Tibial nerve (tissue), 4 donors: ENCODE measurements around the gene ANO2. TPM values are rescaled to one million over a fixed set of nuclear protein-coding genes. Genes with fewer than 3 reads are reported as not detected.

Source experiments
- DNase-seq, 2 donors: peaks; one replicate each; pipeline ENCODE4 v3.0.0-alpha.2; 2019; ENCODE audit warnings: low spot score in 2 of 2
- H3K27ac ChIP-seq, 4 donors: fragments of 200-600 bp; sonication (generic) in 3 of 4; one replicate each; pipeline ENCODE4 v1.5.1; 2017 to 2019; ENCODE audit warnings: mild to moderate bottlenecking in 1 of 4
- H3K27me3 ChIP-seq, 2 donors: fragments of 200-600 bp; sonication (generic) in 1 of 2; one replicate each; pipeline versions ENCODE4 v1.5.1 to v1.6.0; 2017 to 2019
- H3K36me3 ChIP-seq, 3 donors: fragments of 200-600 bp; sonication (generic); one replicate each; pipeline ENCODE4 v1.5.1; 2018 to 2019
- H3K4me1 ChIP-seq, 4 donors: fragments of 200-600 bp; sonication (generic) in 3 of 4; one replicate each; pipeline ENCODE4 v1.5.1; 2017 to 2019
- H3K4me3 ChIP-seq, 4 donors: fragments of 200-600 bp; sonication (generic) in 3 of 4; one replicate each; pipeline ENCODE4 v1.5.1; 2017 to 2019; ENCODE audit warnings: mild to moderate bottlenecking in 1 of 4, moderate library complexity in 1 of 4
- H3K9me3 ChIP-seq, 4 donors: fragments of 200-600 bp; sonication (generic) in 3 of 4; one replicate each; pipeline ENCODE4 v1.5.1; 2017 to 2019
- EP300 ChIP-seq, 2 donors: sonication (generic); formaldehyde crosslinking; IDR thresholded peaks; one replicate each; pipeline ENCODE4 v1.6.1; 2017; ENCODE audit warnings: antibody characterized with exemption in 2 of 2, mild to moderate bottlenecking in 1 of 2
- POLR2A ChIP-seq, 2 donors: fragments of 450-650 bp; IDR thresholded peaks; one replicate each; pipeline ENCODE4 v1.6.1; 2017; ENCODE audit warnings: antibody characterized with exemption in 2 of 2, mild to moderate bottlenecking in 2 of 2, moderate library complexity in 2 of 2
- WGBS, 2 donors: methylation state at CpG; one replicate each; pipeline ENCODE4 v1.1.5; 2018; 5-methylcytosine and 5-hydroxymethylcytosine counted together
- total RNA-seq, 4 donors: library from RNA; depleted of rRNA; stranded (reverse); fragments of >200 nt; gene quantifications; one replicate each; pipeline ENCODE4 v1.1.0, GENCODE V29; 2016
- TF ChIP-seq, protein P1 (sequence below), 5 experiments: fragments of 200-600 bp in 3 of 5; fragments of 450-650 bp in 2 of 5; sonication (generic) in 3 of 5; IDR thresholded peaks; one replicate each; pipeline ENCODE4 v1.5.1; 2016 to 2019; ENCODE audit warnings: antibody characterized with exemption in 5 of 5, mild to moderate bottlenecking in 3 of 5, moderate library complexity in 2 of 5

Gene ANO2
- total RNA-seq, 4 donors from 2014 or later: 13.8 to 23.2 (median 21.3) TPM

DNA sequence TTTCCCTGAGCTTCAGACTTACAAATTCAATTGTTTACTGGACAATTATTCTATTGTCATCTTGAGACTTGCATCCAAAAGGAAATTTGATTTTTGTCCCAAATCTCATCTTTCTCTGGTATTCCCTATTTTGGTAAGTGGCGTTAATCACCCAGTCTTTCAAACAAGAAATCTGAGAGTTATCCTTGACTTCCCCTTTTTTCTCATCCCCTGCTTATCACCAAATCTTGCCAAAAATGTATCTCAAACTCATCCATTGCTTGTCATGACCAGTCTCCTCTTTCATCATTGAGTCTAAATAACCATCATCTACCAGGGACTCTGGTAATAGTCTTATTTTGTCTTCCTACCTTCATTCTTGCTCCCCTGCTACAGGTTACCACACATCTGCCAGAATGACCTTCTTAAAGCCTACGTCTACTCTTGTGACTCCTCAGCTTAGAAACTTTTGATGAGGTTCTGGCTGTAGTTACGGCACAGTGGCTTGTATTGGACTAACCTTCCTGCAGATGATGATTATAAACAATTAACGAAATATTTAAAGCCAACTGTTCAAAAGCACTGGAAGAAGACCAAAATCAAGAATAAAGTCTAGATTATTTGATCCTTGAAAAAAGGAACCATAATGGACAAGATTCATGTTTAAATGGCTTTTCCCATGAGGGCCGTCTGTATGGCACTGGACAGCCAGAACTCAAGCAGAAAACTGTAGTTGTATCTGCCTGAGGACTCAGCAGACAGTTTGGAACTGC is 9.0 kb upstream of the ANO2 start:
- Histone ChIP-seq H3K4me1 (no peaks in the 10 kb centered on the region), H3K36me3 (peaks cover 0 to 2% (median 0%) of the 10 kb centered on the region in 3 donors), H3K4me3 (no peak overlapping the region), H3K27me3 (no peaks in the 10 kb centered on the region), H3K9me3 (no peaks in the 10 kb centered on the region), H3K27ac (no peak overlapping the region)
- TF ChIP-seq EP300 (IDR thresholded peaks at IDR 0.05) (no peak), POLR2A (IDR thresholded peaks at IDR 0.05) (no peak)
- TF ChIP-seq, protein P1, sequence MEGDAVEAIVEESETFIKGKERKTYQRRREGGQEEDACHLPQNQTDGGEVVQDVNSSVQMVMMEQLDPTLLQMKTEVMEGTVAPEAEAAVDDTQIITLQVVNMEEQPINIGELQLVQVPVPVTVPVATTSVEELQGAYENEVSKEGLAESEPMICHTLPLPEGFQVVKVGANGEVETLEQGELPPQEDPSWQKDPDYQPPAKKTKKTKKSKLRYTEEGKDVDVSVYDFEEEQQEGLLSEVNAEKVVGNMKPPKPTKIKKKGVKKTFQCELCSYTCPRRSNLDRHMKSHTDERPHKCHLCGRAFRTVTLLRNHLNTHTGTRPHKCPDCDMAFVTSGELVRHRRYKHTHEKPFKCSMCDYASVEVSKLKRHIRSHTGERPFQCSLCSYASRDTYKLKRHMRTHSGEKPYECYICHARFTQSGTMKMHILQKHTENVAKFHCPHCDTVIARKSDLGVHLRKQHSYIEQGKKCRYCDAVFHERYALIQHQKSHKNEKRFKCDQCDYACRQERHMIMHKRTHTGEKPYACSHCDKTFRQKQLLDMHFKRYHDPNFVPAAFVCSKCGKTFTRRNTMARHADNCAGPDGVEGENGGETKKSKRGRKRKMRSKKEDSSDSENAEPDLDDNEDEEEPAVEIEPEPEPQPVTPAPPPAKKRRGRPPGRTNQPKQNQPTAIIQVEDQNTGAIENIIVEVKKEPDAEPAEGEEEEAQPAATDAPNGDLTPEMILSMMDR (IDR thresholded peaks at IDR 0.05): no peak
- WGBS, 2 donors: 83% methylated on average over 5 of the region's 5 CpGs
- no peak for DNase-seq

DNA sequence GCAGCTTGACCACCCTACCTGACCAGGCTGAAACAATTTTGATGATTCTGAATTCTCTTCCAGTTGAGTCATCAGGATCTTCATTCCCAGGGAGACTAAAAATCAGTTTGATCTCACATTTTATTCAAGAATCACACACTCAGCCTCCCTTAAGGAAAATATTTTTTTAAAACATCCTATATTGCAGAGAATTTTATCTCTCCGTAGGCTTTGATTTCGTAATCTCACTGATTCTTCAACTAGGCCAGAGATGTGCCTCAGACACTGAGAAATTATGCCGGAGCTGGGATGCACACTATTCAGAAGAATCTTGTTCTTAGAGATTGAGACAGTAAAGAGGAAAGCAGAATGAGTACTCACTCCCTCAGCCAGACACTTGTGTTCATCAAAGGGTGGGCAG is 7.0 kb upstream of the ANO2 start:
- TF ChIP-seq EP300 (IDR thresholded peaks at IDR 0.05) (no peak), POLR2A (IDR thresholded peaks at IDR 0.05) (no peak)
- TF ChIP-seq, protein P1 (IDR thresholded peaks at IDR 0.05): no peak
- 81 to 88% methylated on average over 3 of the region's 3 CpGs for WGBS, 2 donors
- Histone ChIP-seq H3K4me1 (no peaks in the 10 kb centered on the region), H3K36me3 (peaks cover 0 to 6% (median 0%) of the 10 kb centered on the region in 3 donors), H3K27ac (no peak overlapping the region), H3K27me3 (peaks cover 0 to 4% of the 10 kb centered on the region in 2 donors), H3K4me3 (no peak overlapping the region), H3K9me3 (no peaks in the 10 kb centered on the region)
- no peak for DNase-seq

DNA sequence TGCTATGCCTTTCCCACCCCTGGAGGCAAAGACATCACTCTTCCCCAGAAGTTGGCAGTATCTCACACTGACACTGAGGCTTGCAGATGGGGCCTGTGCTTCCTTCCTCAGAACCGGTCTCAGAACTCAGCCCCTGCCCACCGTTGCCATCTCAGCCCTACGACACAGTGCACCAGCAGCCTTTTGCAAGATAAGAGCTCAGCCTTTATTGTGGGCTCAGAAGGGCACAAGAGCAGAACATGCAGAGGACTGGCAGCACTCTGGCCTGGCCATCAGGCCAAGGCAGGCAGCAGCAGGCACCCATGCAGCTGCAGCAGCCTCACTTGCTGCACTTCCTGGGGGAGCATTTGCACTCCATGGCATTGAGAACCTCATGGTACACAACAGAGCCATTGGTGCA is 3.6 kb upstream of the ANO2 start:
- peaks cover 0 to 15% (median 0%) of the 10 kb centered on the region in 4 donors for H3K4me1 ChIP-seq
- peaks cover 0 to 26% of the 10 kb centered on the region in 2 donors for H3K27me3 ChIP-seq
- WGBS, 2 donors: 73 to 76% methylated on average over 3 of the region's 3 CpGs
- H3K9me3 ChIP-seq: no peaks in the 10 kb centered on the region
- no peak overlapping the region for H3K4me3 ChIP-seq
- H3K27ac ChIP-seq: no peak overlapping the region
- TF ChIP-seq POLR2A (IDR thresholded peaks at IDR 0.05) (no peak), EP300 (IDR thresholded peaks at IDR 0.05) (no peak)
- TF ChIP-seq, protein P1 (IDR thresholded peaks at IDR 0.05): no peak
- H3K36me3 ChIP-seq: peaks cover 0 to 6% (median 0%) of the 10 kb centered on the region in 3 donors
- no peak for DNase-seq

DNA sequence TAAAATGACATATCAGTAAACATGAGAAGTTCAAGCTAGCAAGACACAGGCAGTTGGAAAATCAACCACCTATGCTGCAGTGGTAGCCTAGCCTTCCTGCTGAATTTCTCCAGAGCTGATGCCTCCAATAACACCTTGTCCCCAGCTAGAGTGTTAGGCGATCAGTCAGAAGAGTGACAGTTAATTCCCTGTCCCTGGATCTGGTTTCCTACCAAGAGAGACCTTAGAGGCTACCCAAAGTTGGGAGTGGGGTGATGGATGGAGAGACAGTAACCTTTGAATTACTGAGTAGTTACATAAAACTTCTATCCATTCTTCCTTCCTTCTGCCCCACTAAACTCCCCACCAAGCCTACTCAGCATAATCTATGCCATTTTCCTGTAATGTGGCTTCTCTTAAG is 1.9 kb upstream of the ANO2 start:
- Histone ChIP-seq H3K27ac (no peak overlapping the region), H3K27me3 (peaks cover 0 to 26% of the 10 kb centered on the region in 2 donors), H3K4me3 (no peak overlapping the region), H3K9me3 (no peaks in the 10 kb centered on the region), H3K4me1 (peaks cover 0 to 15% (median 0%) of the 10 kb centered on the region in 4 donors), H3K36me3 (peaks cover 0 to 6% (median 0%) of the 10 kb centered on the region in 3 donors)
- WGBS, 2 donors: 83 to 88% methylated on average over 1 of the region's 1 CpG
- DNase-seq: no peak
- TF ChIP-seq POLR2A (IDR thresholded peaks at IDR 0.05) (no peak), EP300 (IDR thresholded peaks at IDR 0.05) (no peak)
- TF ChIP-seq, protein P1 (IDR thresholded peaks at IDR 0.05): no peak

DNA sequence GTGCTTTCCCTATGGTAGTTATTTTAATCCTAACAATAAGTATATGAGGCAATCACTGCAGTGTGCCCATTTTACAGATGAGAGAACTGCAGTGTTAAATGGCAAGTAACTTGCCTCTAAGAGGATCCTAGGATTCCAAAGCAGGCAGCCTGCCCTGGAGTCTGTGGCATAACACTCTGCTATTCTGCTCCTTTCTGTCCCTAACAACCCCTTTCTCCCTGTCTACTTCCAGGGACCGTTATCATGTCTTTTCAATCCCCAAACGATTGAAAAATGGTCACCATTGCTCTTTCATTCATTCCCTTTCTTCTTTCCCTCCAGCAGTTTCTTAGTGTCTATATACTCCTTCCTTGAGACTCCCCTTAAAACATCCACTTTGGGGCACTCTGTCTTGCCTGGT is 1.3 kb upstream of the ANO2 start:
- Histone ChIP-seq H3K36me3 (peaks cover 0 to 6% (median 0%) of the 10 kb centered on the region in 3 donors), H3K27me3 (peaks cover 0 to 26% of the 10 kb centered on the region in 2 donors), H3K27ac (no peak overlapping the region), H3K4me1 (peaks cover 0 to 15% (median 0%) of the 10 kb centered on the region in 4 donors), H3K4me3 (no peak overlapping the region), H3K9me3 (no peaks in the 10 kb centered on the region)
- TF ChIP-seq POLR2A (IDR thresholded peaks at IDR 0.05): no peak
- TF ChIP-seq, protein P1 (IDR thresholded peaks at IDR 0.05): no peak
- no peak for TF ChIP-seq EP300 (IDR thresholded peaks at IDR 0.05)
- no peak for DNase-seq
- 78 to 93% methylated on average over 2 of the region's 2 CpGs for WGBS, 2 donors
